GM12878 (cell line): ENCODE data around the gene SH2D5. TPM values are rescaled to one million over a fixed set of nuclear protein-coding genes. Genes with fewer than 3 reads are reported as not detected.

Experiments used
- ATAC-seq: fragments of 200-7000 bp; cut with Tn5 transposase; 3 replicates; pipeline ENCODE4 v1.9.1; 2020; ENCODE audit warnings: mild to moderate bottlenecking, moderate library complexity
- BruUV-seq: library from RNA; stranded (reverse); fragments of 400-500 nt; replicated peaks from 2 replicates; lab custom pipeline; 2021; lab: Mats Ljungman, UMichigan
- CTCF ChIA-PET: fragments of 300-600 bp; sonication (Branson Sonifier 250); formaldehyde crosslinking; extraction: SDS; loops from one replicate; lab custom pipeline; 2021; ENCODE audit warnings: inconsistent platforms; lab: Yijun Ruan, JAX
- POLR2A ChIA-PET: fragments of 350-600 bp; formaldehyde crosslinking; extraction: SDS; loops from one replicate; lab custom pipeline; 2021; ENCODE audit warnings: inconsistent platforms; lab: Charles Lee
- RAD21 ChIA-PET: fragments of 300-600 bp; sonication (Branson Sonifier 250); formaldehyde crosslinking; loops from one replicate; lab custom pipeline; 2023; ENCODE audit warnings: antibody characterized with exemption; ENCODE audit not compliant: unreplicated experiment; lab: Charles Lee
- SMC1A ChIA-PET: fragments of 300-600 bp; sonication (Branson Sonifier 250); formaldehyde crosslinking; loops from one replicate; lab custom pipeline; 2023; ENCODE audit not compliant: unreplicated experiment, uncharacterized antibody; lab: Charles Lee
- DNase-seq: peaks from one replicate; pipeline ENCODE4 v3.0.0-alpha.2; 2011; ENCODE audit warnings: low read depth, low spot score
- FAIRE-seq: peaks from 3 replicates; lab custom pipeline; 2011; peaks lifted over from hg19 to GRCh38; lab: Jason Lieb, UNC
- H2AFZ ChIP-seq: 2 replicates; pipeline ENCODE4 v1.6.0; 2011; ENCODE audit warnings: low read depth, low read length, control low read depth; ENCODE audit not compliant: control insufficient read depth
- H3K27ac ChIP-seq: 2 replicates; pipeline ENCODE4 v1.5.1; 2011; ENCODE audit warnings: control low read depth; ENCODE audit not compliant: control insufficient read depth, insufficient read depth
- H3K27me3 ChIP-seq, 2 experiments: replicated peaks in 1 of 2; 2 replicates each; pipeline versions ENCODE4 v1.6.0 to v1.6.1; 2011; ENCODE audit warnings: low read length in 1 of 2; ENCODE audit not compliant: control insufficient read depth in 2 of 2, insufficient read depth in 2 of 2
- H3K36me3 ChIP-seq, 2 experiments: 2 replicates each; pipeline ENCODE4 v1.5.1; 2011; ENCODE audit warnings: low read length in 1 of 2; ENCODE audit not compliant: control insufficient read depth in 2 of 2, insufficient read depth in 2 of 2
- H3K4me1 ChIP-seq: 2 replicates; pipeline ENCODE4 v1.6.1; 2011; ENCODE audit warnings: mild to moderate bottlenecking, low read length, moderate library complexity, mixed read lengths; ENCODE audit not compliant: control insufficient read depth, insufficient read depth
- H3K4me2 ChIP-seq: 2 replicates; pipeline ENCODE4 v1.6.0; 2011; ENCODE audit warnings: control low read depth; ENCODE audit not compliant: control insufficient read depth, insufficient read depth
- H3K4me3 ChIP-seq: fragments of 200-600 bp; sonication (generic); 2 replicates; pipeline ENCODE4 v1.5.1; 2016
- H3K79me2 ChIP-seq: 2 replicates; pipeline ENCODE4 v1.6.0; 2011; ENCODE audit warnings: low read length; ENCODE audit not compliant: control insufficient read depth, insufficient read depth
- H3K9ac ChIP-seq: 2 replicates; pipeline ENCODE4 v1.8.0; 2011; ENCODE audit warnings: low read length, control low read depth, mixed read lengths; ENCODE audit not compliant: control insufficient read depth, insufficient read depth
- H3K9me3 ChIP-seq: replicated peaks from 3 replicates; pipeline ENCODE4 v1.5.1; 2011; ENCODE audit warnings: mild to moderate bottlenecking, low read length; ENCODE audit not compliant: control insufficient read depth, insufficient read depth
- H4K20me1 ChIP-seq: 2 replicates; pipeline ENCODE4 v1.6.0; 2011; ENCODE audit not compliant: control insufficient read depth, insufficient read depth
- BCL11A ChIP-seq: IDR thresholded peaks from 2 replicates; pipeline ENCODE4 v1.6.1; 2011; ENCODE audit warnings: low read depth, low read length
- JUNB ChIP-seq: IDR thresholded peaks from 2 replicates; pipeline ENCODE4 v1.6.1; 2016; ENCODE audit warnings: antibody characterized with exemption, mild to moderate bottlenecking
- JUND ChIP-seq: IDR thresholded peaks from 2 replicates; pipeline ENCODE4 v1.6.1; 2012; ENCODE audit warnings: low read depth, mild to moderate bottlenecking, low read length, improper control_type of control experiment, moderate library complexity
- LARP7 ChIP-seq: fragments of 450-650 bp; IDR thresholded peaks from 2 replicates; pipeline ENCODE4 v1.6.1; 2017; ENCODE audit warnings: mild to moderate bottlenecking
- MYB ChIP-seq: fragments of 150-350 bp; IDR thresholded peaks from 2 replicates; pipeline ENCODE4 v1.6.1; 2014; ENCODE audit warnings: mild to moderate bottlenecking, low read depth, low read length, borderline replicate concordance
- RAD21 ChIP-seq: IDR thresholded peaks from 2 replicates; pipeline ENCODE4 v1.6.1; 2011; ENCODE audit warnings: mild to moderate bottlenecking, low read depth, low read length, moderate library complexity; ENCODE audit not compliant: insufficient read depth
- SMAD1 ChIP-seq: fragments of 450-650 bp; IDR thresholded peaks from 2 replicates; pipeline ENCODE4 v1.6.1; 2018; ENCODE audit warnings: mild to moderate bottlenecking, low read depth; ENCODE audit not compliant: partially characterized antibody
- STAT3 ChIP-seq: IDR thresholded peaks from 2 replicates; pipeline ENCODE4 v1.6.1; 2011; ENCODE audit warnings: low read depth, low read length, improper control_type of control experiment
- WGBS: methylation state at CpG from one replicate; pipeline ENCODE4 v1.1.6; 2016; ENCODE audit warnings: low lambda C conversion rate; ENCODE audit not compliant: insufficient replicate concordance, insufficient coverage; ENCODE audit errors: missing lambda C conversion rate; 5-methylcytosine and 5-hydroxymethylcytosine counted together
- in situ Hi-C: fragments of 300-500 bp; cut with MboI; formaldehyde crosslinking; loops from 9 replicates; pipeline ENCODE4 v1.14.3; 2018; ENCODE audit warnings: mixed read lengths
- intact Hi-C: fragments of 100-400 bp; cut with micrococcal nuclease; formaldehyde crosslinking; loops from one replicate; pipeline ENCODE4 v1.14.2; 2022; ENCODE audit not compliant: unreplicated experiment
- polyA plus RNA-seq, 11 experiments: library from polyadenylated mRNA; depleted of rRNA in 4 of 11; unstranded in 6 of 11; stranded (reverse) in 5 of 11; fragments of >200 nt; fragmentation: Nextera tagmentation in 4 of 11; fragmentation: Illumina TruSeq in 1 of 11; extraction: Ambion mirVana in 4 of 11; extraction: Trizol in 1 of 11; gene quantifications; 1 replicate in 1 of 11; 2 replicates in 10 of 11; pipeline versions ENCODE4 v1.2.1 to v1.2.3, GENCODE V29; 2011 to 2016; ENCODE audit warnings: inconsistent platforms in 2 of 11, missing spikeins in 2 of 11, low read depth in 1 of 11
- total RNA-seq, 4 experiments: library from RNA; depleted of rRNA in 3 of 4; stranded (reverse); fragments of >200 nt in 3 of 4; fragmentation: Illumina TruSeq in 1 of 4; extraction: Trizol in 1 of 4; gene quantifications; 2 replicates each; pipeline versions ENCODE4 v1.2.1 to v1.2.3, GENCODE V29; 2013 to 2021
- TF ChIP-seq, protein P1 (sequence below): fragments of 450-650 bp; IDR thresholded peaks from 2 replicates; pipeline ENCODE4 v1.6.1; 2017; ENCODE audit warnings: antibody characterized with exemption, mild to moderate bottlenecking, moderate library complexity
- TF ChIP-seq, protein P2 (sequence below): IDR thresholded peaks from 2 replicates; pipeline ENCODE4 v1.6.1; 2012; ENCODE audit warnings: low read length, inconsistent platforms
- TF ChIP-seq, protein P3 (sequence below): fragments of 450-650 bp; IDR thresholded peaks from 2 replicates; pipeline ENCODE4 v1.6.1; 2017; ENCODE audit warnings: borderline replicate concordance
- TF ChIP-seq, protein P4 (sequence below): IDR thresholded peaks from 2 replicates; pipeline ENCODE4 v1.6.1; 2011; ENCODE audit warnings: borderline replicate concordance, low read depth, mild to moderate bottlenecking, moderate library complexity, low read length; ENCODE audit not compliant: insufficient read depth, poor library complexity, severe bottlenecking

Gene SH2D5
- total and polyA plus RNA-seq, 10 of the 15 experiments (the other 5 are each of a cell fraction or from before 2014, with no cell fraction given) = 0.03 to 0.62 (median 0.20) TPM; not detected in 3

DNA sequence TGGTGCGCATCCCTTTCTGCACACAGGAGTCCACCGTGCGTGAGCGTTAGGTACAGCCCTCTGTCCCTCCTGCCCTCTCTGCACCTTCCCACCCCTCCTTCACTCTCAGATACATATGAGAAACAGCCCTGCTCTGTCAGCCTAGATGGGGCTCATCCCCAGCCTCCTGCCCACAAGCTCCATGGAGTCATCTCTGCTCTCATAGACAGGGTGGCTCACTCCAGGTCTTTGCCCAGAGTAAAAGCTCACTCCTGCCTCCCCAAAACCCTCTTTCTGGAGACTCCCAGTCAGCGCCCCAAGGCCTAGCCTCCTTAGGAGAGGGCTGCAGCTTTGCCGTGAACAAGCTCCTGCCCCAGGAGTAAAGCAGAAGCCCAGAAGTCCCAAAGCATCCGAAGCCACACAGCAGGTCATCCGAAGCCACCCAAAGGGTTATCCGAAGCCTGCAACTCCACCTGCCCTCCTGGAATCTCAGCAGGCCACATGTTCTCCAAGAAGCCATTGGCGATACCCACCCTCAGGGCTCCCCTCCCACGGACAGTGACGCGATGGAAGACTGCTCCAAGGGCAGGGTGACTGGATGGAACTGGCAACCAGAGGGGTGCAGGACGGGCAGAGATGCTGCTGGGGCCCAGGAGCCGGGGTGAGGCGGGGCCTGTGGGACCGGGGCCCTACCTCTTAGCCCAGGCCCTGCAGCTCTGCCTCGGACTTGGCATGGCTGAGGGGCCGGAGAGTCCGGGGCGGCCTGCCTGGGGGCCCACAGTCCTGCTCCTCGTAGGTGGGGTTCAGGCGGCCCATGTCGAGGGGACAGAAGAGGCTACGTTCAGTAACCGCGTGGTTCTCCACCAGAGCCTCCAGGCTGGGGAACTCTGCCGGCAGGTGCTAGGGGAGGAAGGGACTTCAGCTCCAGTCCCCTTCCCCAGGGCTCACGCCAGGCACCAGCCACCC lies 11.1 kb downstream of the SH2D5 start:
- WGBS = 53% methylated on average over 26 of the region's 29 CpGs
- no peak overlapping the region for H3K4me3 ChIP-seq
- intact Hi-C loops = no loop called here
- no peaks in the 10 kb centered on the region for H4K20me1 ChIP-seq
- ChIA-PET SMC1A (no interaction called here), CTCF (no interaction called here), RAD21 (interaction anchor here (0.8 kb wide), 1 partner anchor 11 kb away, joined by 3 read pairs; the partner anchor contains the start of gene SH2D5), POLR2A (interaction anchor here (0.5 kb wide), 1 partner anchor 438 kb away, joined by 3 read pairs; no protein-coding TSS in a partner anchor)
- H3K36me3 ChIP-seq = no peaks in the 10 kb centered on the region
- H3K4me1 ChIP-seq = no peaks in the 10 kb centered on the region
- no TSS peak for BruUV-seq
- FAIRE-seq = no peak
- no peak overlapping the region for H3K27ac ChIP-seq
- no peaks in the 10 kb centered on the region; the same call in 2 of the 3 replicates for H3K9me3 ChIP-seq
- no peak overlapping the region for H3K4me2 ChIP-seq
- ATAC-seq = no peak
- no peak for DNase-seq
- in situ Hi-C loops = no loop called here
- no peak overlapping the region for H2AFZ ChIP-seq
- no peak overlapping the region for H3K9ac ChIP-seq
- no peaks in the 10 kb centered on the region for H3K79me2 ChIP-seq
- H3K27me3 ChIP-seq = peaks cover 0 to 5% of the 10 kb centered on the region in 2 experiments; a peak in 1 of 4 replicates
- TF ChIP-seq RAD21 (no peak), LARP7 (no peak), JUND (no peak), MYB (no peak), STAT3 (no peak), SMAD1 (no peak), JUNB (no peak), BCL11A (no peak)
- TF ChIP-seq, protein P1, sequence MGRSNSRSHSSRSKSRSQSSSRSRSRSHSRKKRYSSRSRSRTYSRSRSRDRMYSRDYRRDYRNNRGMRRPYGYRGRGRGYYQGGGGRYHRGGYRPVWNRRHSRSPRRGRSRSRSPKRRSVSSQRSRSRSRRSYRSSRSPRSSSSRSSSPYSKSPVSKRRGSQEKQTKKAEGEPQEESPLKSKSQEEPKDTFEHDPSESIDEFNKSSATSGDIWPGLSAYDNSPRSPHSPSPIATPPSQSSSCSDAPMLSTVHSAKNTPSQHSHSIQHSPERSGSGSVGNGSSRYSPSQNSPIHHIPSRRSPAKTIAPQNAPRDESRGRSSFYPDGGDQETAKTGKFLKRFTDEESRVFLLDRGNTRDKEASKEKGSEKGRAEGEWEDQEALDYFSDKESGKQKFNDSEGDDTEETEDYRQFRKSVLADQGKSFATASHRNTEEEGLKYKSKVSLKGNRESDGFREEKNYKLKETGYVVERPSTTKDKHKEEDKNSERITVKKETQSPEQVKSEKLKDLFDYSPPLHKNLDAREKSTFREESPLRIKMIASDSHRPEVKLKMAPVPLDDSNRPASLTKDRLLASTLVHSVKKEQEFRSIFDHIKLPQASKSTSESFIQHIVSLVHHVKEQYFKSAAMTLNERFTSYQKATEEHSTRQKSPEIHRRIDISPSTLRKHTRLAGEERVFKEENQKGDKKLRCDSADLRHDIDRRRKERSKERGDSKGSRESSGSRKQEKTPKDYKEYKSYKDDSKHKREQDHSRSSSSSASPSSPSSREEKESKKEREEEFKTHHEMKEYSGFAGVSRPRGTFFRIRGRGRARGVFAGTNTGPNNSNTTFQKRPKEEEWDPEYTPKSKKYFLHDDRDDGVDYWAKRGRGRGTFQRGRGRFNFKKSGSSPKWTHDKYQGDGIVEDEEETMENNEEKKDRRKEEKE = no peak
- TF ChIP-seq, protein P2, sequence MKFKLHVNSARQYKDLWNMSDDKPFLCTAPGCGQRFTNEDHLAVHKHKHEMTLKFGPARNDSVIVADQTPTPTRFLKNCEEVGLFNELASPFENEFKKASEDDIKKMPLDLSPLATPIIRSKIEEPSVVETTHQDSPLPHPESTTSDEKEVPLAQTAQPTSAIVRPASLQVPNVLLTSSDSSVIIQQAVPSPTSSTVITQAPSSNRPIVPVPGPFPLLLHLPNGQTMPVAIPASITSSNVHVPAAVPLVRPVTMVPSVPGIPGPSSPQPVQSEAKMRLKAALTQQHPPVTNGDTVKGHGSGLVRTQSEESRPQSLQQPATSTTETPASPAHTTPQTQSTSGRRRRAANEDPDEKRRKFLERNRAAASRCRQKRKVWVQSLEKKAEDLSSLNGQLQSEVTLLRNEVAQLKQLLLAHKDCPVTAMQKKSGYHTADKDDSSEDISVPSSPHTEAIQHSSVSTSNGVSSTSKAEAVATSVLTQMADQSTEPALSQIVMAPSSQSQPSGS = no peak
- TF ChIP-seq, protein P3, sequence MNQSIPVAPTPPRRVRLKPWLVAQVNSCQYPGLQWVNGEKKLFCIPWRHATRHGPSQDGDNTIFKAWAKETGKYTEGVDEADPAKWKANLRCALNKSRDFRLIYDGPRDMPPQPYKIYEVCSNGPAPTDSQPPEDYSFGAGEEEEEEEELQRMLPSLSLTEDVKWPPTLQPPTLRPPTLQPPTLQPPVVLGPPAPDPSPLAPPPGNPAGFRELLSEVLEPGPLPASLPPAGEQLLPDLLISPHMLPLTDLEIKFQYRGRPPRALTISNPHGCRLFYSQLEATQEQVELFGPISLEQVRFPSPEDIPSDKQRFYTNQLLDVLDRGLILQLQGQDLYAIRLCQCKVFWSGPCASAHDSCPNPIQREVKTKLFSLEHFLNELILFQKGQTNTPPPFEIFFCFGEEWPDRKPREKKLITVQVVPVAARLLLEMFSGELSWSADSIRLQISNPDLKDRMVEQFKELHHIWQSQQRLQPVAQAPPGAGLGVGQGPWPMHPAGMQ = no peak
- TF ChIP-seq, protein P4, sequence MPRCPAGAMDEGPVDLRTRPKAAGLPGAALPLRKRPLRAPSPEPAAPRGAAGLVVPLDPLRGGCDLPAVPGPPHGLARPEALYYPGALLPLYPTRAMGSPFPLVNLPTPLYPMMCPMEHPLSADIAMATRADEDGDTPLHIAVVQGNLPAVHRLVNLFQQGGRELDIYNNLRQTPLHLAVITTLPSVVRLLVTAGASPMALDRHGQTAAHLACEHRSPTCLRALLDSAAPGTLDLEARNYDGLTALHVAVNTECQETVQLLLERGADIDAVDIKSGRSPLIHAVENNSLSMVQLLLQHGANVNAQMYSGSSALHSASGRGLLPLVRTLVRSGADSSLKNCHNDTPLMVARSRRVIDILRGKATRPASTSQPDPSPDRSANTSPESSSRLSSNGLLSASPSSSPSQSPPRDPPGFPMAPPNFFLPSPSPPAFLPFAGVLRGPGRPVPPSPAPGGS = no peak
